Keratinocyte (primary cell): ENCODE data around the gene ZFP62. TPM values are rescaled to one million over a fixed set of nuclear protein-coding genes. Genes with fewer than 3 reads are reported as not detected.

Source experiments
- DNase-seq: peaks from one replicate; pipeline ENCODE4 v3.0.0-alpha.2; 2011; ENCODE audit warnings: low read depth, missing footprints, low spot score
- FAIRE-seq: peaks from 2 replicates; lab custom pipeline; 2011; peaks lifted over from hg19 to GRCh38; lab: Jason Lieb, UNC
- H2AFZ ChIP-seq: 2 replicates; pipeline ENCODE4 v1.6.0; 2012; ENCODE audit warnings: low read length, control low read depth, inconsistent platforms; ENCODE audit not compliant: control insufficient read depth
- H3K27ac ChIP-seq: 2 replicates; pipeline ENCODE4 v1.5.1; 2011; ENCODE audit warnings: low read length; ENCODE audit not compliant: control insufficient read depth, insufficient read depth
- H3K27me3 ChIP-seq: 3 replicates; pipeline ENCODE4 v1.6.0; 2011; ENCODE audit warnings: low read length; ENCODE audit not compliant: control insufficient read depth, insufficient read depth; ENCODE audit errors: extremely low read depth
- H3K36me3 ChIP-seq, 2 experiments: 2 replicates in 1 of 2; 3 replicates in 1 of 2; pipeline ENCODE4 v1.5.1; 2011; ENCODE audit warnings: low read length in 2 of 2, mild to moderate bottlenecking in 1 of 2; ENCODE audit not compliant: control insufficient read depth in 2 of 2, insufficient read depth in 2 of 2; ENCODE audit errors: extremely low read depth in 1 of 2
- H3K4me1 ChIP-seq: 3 replicates; pipeline ENCODE4 v1.5.1; 2011; ENCODE audit warnings: low read length; ENCODE audit not compliant: control insufficient read depth, insufficient read depth; ENCODE audit errors: extremely low read depth
- H3K4me2 ChIP-seq: 3 replicates; pipeline ENCODE4 v1.6.0; 2011; ENCODE audit warnings: low read depth, low read length; ENCODE audit not compliant: control insufficient read depth, insufficient read depth; ENCODE audit errors: extremely low read depth
- H3K4me3 ChIP-seq, 3 experiments: fragments of 200-600 bp in 1 of 3; sonication (generic) in 1 of 3; 2 replicates in 2 of 3; 3 replicates in 1 of 3; pipeline ENCODE4 v1.5.1; 2011 to 2016; ENCODE audit warnings: low read length in 3 of 3, mild to moderate bottlenecking in 3 of 3, control low read depth in 2 of 3, inconsistent platforms in 1 of 3, low read depth in 1 of 3, mixed read lengths in 1 of 3, mixed run types in 1 of 3, moderate library complexity in 1 of 3; ENCODE audit not compliant: control insufficient read depth in 2 of 3, insufficient read depth in 2 of 3; ENCODE audit errors: extremely low read depth in 1 of 3
- H3K79me2 ChIP-seq: 2 replicates; pipeline ENCODE4 v1.6.0; 2012; ENCODE audit warnings: low read length; ENCODE audit not compliant: control insufficient read depth, insufficient read depth
- H3K9ac ChIP-seq: 3 replicates; pipeline ENCODE4 v1.6.0; 2011; ENCODE audit warnings: low read length; ENCODE audit not compliant: control insufficient read depth, insufficient read depth; ENCODE audit errors: extremely low read depth
- H3K9me1 ChIP-seq: 3 replicates; pipeline ENCODE4 v1.6.0; 2011; ENCODE audit warnings: low read length; ENCODE audit not compliant: control insufficient read depth, insufficient read depth; ENCODE audit errors: extremely low read depth
- H3K9me3 ChIP-seq: 2 replicates; pipeline ENCODE4 v1.5.1; 2012; ENCODE audit warnings: low read depth, low read length; ENCODE audit not compliant: control insufficient read depth
- H4K20me1 ChIP-seq: 3 replicates; pipeline ENCODE4 v1.6.0; 2011; ENCODE audit warnings: low read length; ENCODE audit not compliant: control insufficient read depth, insufficient read depth; ENCODE audit errors: extremely low read depth
- EZH2 ChIP-seq: IDR thresholded peaks from one replicate; pipeline ENCODE4 v1.6.1; 2012; ENCODE audit warnings: inconsistent platforms, mild to moderate bottlenecking, low read length, moderate library complexity
- dilution Hi-C: fragments of 300-500 bp; cut with MboI; formaldehyde crosslinking; loops from one replicate; pipeline ENCODE4 v1.7.0; 2020; ENCODE audit warnings: low sequenced_read_pairs; ENCODE audit not compliant: extremely low pct_ligation_motif_present
- polyA plus RNA-seq, 5 experiments: library from polyadenylated mRNA; depleted of rRNA in 3 of 5; stranded (reverse) in 3 of 5; stranded (forward) in 1 of 5; unstranded in 1 of 5; fragments of >200 nt; gene quantifications; 1 replicate in 1 of 5; 2 replicates in 3 of 5; 3 replicates in 1 of 5; pipeline versions ENCODE4 v1.2.1 to v1.2.3, GENCODE V29; 2011 to 2012; ENCODE audit warnings: missing spikeins in 2 of 5, low read depth in 1 of 5, low replicate concordance in 1 of 5
- TF ChIP-seq, protein P1 (sequence below), 3 experiments: IDR thresholded peaks in 1 of 3; conservative IDR thresholded peaks in 1 of 3; optimal IDR thresholded peaks in 1 of 3; 2 replicates in 2 of 3; 3 replicates in 1 of 3; pipeline versions ENCODE3 to v1.5.1; 2011; ENCODE audit warnings: low read length in 3 of 3, mild to moderate bottlenecking in 3 of 3, moderate library complexity in 2 of 3, control low read depth in 1 of 3, inconsistent platforms in 1 of 3; ENCODE audit not compliant: insufficient read depth in 2 of 3; ENCODE audit errors: extremely low read depth in 1 of 3

ZFP62 gene
- polyA plus RNA-seq, 1 donor (not counting 4 experiments of a cell fraction or from before 2014, with no cell fraction given): 21.5 TPM

DNA sequence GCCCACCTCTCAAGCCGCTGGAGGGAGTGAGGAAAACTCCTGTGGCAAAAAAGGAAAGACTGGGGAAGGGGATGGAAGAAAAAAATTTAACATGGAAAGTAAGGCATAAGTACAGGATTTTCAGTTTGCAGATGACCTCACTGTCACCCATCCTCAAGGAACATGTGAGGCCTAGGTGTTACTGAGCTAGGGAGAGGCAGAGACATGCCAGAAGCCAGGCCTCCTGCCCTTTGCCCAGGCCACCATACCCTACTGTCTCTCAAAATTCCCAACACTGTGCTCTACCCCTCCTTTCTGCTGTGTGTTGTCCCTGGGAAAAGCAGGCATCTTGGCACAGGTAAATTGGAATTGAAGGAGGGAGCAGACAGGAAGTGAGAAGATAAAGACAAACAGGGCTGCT is 54.0 kb downstream of the ZFP62 start:
- Histone ChIP-seq H3K27me3 (no peaks in the 10 kb centered on the region), H3K9me1 (no peaks in the 10 kb centered on the region), H2AFZ (no peak overlapping the region), H3K9me3 (no peaks in the 10 kb centered on the region), H3K79me2 (peaks cover 25% of the 10 kb centered on the region), H3K36me3 (peaks cover 3 to 4% of the 10 kb centered on the region in 2 experiments), H3K4me3 (no peak overlapping the region), H3K4me1 (peaks cover 58% of the 10 kb centered on the region), H3K9ac (no peak overlapping the region), H3K27ac (no peak overlapping the region), H3K4me2 (peak overlapping the region; percentile 83), H4K20me1 (no peaks in the 10 kb centered on the region)
- DNase-seq (no peak), FAIRE-seq (no peak)
- TF ChIP-seq, protein P1, sequence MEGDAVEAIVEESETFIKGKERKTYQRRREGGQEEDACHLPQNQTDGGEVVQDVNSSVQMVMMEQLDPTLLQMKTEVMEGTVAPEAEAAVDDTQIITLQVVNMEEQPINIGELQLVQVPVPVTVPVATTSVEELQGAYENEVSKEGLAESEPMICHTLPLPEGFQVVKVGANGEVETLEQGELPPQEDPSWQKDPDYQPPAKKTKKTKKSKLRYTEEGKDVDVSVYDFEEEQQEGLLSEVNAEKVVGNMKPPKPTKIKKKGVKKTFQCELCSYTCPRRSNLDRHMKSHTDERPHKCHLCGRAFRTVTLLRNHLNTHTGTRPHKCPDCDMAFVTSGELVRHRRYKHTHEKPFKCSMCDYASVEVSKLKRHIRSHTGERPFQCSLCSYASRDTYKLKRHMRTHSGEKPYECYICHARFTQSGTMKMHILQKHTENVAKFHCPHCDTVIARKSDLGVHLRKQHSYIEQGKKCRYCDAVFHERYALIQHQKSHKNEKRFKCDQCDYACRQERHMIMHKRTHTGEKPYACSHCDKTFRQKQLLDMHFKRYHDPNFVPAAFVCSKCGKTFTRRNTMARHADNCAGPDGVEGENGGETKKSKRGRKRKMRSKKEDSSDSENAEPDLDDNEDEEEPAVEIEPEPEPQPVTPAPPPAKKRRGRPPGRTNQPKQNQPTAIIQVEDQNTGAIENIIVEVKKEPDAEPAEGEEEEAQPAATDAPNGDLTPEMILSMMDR (optimal IDR thresholded peaks at IDR 0.05 in 1 of 3, IDR thresholded peaks at IDR 0.05 in 1 of 3, conservative IDR thresholded peaks at IDR 0.05 in 1 of 3; ENCODE audit: extremely low read depth in 1 of 3, insufficient read depth in 2 of 3, low read length in 3 of 3): no peak
- no peak for TF ChIP-seq EZH2
- dilution Hi-C loops: no loop called here

DNA sequence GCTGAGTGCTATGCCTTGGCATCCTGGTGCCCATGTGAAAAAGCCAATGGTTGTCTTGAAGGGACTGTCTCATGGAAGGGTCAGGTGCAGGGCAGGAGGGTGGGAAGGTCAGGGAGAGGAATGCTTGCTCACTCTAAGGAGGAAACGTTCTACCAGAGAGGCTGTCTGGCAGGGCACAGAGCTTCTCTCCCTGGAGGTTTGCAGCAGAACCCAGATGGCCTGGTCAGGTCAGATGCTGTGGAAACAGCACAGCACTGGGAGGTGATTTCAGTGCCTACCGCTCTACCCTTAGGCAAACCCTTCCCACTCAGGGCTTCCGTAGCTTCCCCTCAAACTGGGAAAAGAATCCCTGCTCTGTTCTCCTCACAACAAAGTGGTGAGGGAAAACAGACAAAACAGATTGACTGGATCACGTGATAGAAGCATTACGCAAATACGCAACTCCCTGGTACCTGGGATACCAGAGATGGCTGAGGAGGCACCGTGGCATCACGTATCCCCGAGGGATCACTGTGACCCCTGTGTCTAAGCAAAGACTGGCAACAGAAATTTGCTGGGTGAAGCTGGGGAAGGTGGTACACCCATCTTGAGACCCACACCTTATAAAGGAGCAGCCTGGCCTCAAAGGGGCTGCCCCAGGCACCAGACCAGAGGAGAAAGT is 54.6 kb downstream of the ZFP62 start:
- peaks cover 6% of the 10 kb centered on the region in 2 experiments for H3K36me3 ChIP-seq
- peaks cover 31% of the 10 kb centered on the region for H3K79me2 ChIP-seq
- no peak overlapping the region for H3K4me2 ChIP-seq
- no peak for DNase-seq
- H3K9me3 ChIP-seq: no peaks in the 10 kb centered on the region
- no peak overlapping the region for H3K27ac ChIP-seq
- no peak overlapping the region for H3K9ac ChIP-seq
- H2AFZ ChIP-seq: no peak overlapping the region
- dilution Hi-C loops: no loop called here
- H3K4me1 ChIP-seq: peaks cover 56% of the 10 kb centered on the region
- FAIRE-seq: no peak
- no peaks in the 10 kb centered on the region for H3K27me3 ChIP-seq
- TF ChIP-seq, protein P1 (optimal IDR thresholded peaks at IDR 0.05 in 1 of 3, IDR thresholded peaks at IDR 0.05 in 1 of 3, conservative IDR thresholded peaks at IDR 0.05 in 1 of 3; ENCODE audit: extremely low read depth in 1 of 3, insufficient read depth in 2 of 3, low read length in 3 of 3): no peak
- no peak for TF ChIP-seq EZH2
- no peak overlapping the region for H3K4me3 ChIP-seq
- H4K20me1 ChIP-seq: peaks cover 2% of the 10 kb centered on the region
- H3K9me1 ChIP-seq: no peaks in the 10 kb centered on the region
